NCI-H146 (cell line): ENCODE measurements around the gene NAGS.
"Not testable (repeated sequence)": the region's sequence is repeated elsewhere in the genome, so short reads cannot be mapped to it uniquely, and the experiment has no call there.

Experiments used
- DNase-seq: peaks from one replicate; lab custom pipeline; 2025; lab: John Stamatoyannopoulos, UW

NAGS gene

GRCh38 chr17:43984521-43984920 lies 19.9 kb upstream of the NAGS start:
- DNase-seq, result no peak

DNA sequence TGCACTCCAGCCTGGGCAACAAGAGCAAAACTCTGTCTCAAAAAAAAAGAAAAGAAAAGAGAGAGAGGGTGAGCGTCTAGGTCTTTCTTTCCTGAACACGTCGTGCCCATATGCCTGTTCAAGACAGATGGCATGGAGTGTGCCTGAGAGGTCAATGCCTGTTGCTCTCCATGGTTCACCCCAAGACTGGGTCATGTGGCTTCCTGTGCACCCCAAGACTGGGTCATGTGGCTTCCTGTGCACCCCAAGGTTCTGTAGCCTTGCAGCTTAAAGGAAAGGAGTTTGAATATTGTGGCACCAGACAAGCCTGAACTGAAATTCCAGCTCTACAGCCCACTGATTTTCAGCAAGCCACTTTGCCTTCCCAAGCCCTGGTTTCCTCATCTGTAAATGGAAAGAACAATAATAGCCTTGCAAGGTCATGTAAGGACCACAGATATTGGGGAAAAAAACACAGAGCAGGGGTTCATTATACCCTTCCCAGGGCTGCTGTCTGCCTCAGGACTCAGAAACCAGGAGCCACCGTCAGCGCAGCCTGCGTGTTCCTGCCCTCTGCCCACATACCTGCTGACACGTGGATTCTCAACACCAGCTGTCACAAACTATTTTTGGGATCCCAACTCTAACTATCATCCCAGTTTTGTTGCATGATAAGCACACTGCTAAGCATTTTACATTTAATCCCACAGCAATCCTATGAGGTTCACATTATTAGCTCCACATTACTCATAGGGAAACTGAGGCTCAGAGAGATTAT lies 18.0 kb upstream of the NAGS start:
- DNase-seq, result no peak

DNA sequence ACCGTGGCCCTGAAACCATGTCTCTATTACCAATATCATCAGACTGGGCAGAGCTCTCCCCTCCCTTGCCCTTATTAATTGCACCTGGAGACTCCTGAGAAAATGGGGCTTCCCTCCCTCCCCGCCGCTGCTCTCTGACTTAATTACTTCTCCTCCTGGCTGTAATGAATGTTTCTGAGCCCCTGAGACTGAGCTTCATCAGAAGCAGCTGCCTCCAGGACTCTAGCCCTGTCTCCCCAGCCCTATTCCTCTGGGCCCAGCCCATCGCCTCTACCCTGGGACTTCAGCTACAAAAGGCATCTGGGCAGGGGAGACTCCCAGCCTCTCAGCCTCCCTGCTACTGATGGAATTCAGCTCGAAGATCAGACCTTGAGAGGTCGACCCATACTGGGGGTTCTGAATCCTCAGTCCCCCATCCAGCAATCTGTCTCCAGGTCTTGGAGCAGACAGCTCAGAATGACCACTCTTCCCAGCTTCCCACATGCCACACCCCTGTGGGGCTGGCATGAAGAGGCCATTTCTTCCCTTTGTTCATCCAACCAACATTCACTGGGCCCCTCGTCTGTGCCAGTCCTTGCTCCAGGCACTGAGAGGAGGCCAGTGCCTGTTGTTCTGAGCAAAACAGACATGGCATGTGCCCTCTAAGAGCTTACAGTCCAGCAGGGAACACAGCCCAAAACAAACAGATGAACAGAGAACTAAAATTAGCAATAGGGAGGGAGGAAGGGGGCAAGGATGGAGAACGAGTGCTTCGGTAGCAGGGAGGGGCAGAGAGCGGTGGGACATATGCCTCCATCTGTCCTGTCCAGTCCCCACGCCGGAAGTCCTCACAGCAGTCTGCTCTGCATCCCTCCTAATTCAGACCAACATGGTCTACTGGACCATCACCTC lies 17.0 kb upstream of the NAGS start:
- no peak for DNase-seq

- no peak for DNase-seq
Observed at GRCh38 chr17:43988301-43988700, 16.1 kb upstream of the NAGS start.

- DNase-seq, result no peak
Observed at GRCh38 chr17:43992641-43993040, 11.8 kb upstream of the NAGS start.

- DNase-seq, result peak; percentile 41
Observed at GRCh38 chr17:43994272-43995149, 9.9 kb upstream of the NAGS start.

GRCh38 chr17:43995150-43995471 lies 9.3 kb upstream of the NAGS start:
- no peak for DNase-seq

DNA sequence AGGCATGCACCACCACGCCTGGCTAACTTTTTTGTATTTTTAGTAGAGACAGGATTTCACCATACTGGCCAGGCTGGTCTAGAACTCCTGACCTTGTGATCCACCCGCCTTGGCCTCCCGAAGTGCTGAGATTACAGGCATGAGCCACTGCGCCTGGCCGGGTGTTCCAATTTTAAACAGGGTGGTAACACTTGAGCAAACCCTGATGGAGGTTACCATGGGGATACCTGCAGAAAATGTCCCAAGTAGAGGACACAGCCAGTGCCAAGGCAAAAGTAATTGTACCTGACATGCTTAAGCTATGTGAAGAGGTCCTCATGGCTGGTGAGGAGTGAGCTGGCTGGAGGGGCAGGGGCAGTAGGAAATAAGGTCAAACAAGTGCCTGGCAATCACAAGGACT lies 7.2 kb upstream of the NAGS start:
- not testable (repeated sequence) for DNase-seq

GRCh38 chr17:43998552-43998951 lies 5.9 kb upstream of the NAGS start:
- DNase-seq, result no peak

DNA sequence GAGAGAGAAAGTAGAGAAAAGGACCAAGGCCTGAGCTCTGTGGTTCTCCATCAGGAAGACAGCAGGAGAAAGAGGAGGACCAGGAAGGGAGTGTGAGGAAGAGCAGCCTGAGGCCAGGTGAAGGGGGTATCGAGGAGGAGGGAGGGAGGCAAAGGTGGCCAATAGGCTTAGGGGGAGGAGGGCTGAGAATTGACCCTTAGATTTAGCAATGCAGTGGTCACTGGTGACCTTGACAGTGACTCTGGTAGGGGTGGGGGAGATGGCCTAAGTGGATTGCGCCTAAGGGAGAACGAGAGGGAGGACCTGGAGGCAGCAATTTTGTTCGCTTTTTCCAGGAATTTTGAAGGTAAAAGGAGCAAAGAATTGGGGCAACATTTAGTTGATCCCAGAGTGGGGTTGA lies 5.4 kb upstream of the NAGS start:
- DNase-seq, result no peak

DNA sequence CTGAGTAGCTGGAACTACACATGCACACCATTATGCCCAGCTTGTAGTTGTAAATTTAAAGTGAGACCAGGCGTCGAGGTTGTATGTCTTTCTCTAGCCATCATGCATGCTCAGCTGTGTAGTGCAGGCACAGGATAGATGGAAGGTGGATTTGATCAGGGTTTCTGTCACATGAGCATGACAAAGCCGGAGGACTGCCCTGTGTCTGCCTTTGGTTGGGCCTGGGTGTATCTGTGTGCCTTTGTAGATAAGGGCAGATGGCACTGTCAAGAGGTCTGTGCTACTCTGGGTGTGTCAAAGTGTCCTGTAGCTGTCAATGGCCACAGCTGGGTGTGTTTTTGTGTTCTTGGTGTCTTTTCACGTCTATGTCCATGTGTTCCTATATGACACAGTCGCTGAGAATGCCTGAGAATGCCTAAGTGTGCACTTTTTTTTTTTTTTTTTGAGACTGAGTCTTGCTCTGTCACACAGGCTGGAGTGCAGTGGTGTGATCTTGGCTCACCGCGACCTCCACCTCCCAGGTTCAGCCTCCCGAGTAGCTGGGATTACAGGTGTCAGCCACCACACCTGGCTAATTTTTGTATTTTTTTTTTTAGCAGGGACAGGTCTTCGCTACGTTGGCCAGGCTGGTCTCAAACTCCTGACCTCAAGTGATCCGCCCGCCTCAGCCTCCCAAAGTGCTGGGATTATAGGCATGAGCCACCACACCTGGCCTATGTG lies 4.1 kb upstream of the NAGS start:
- no peak for DNase-seq

DNA sequence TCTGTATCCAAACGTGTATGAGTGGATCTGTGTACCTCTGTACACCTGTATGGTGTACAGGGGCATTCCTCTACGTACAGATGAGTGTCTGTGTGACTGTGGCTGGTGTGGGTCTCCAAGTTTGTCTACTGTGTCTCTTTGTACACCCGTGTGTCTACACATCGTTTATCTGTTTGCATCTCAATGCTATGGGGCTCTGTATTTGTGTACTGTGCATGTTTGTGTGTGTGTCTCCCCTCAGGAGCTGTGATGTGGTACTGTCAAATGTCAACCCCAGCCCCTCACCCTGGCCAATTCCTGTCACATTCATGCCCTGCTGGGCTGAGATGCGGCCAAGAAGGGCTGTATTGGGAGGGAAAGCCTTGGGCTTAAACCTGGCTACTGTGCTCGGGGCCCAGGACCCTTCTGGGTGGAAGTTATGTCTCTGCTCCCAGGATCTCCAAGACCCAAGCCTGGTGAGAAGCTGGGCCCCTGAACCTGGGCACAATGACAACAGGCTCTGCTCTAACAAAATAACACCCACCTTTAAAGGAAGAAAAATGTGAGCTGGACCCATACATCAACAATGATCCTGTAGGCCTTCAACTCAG lies 3.5 kb upstream of the NAGS start:
- DNase-seq, result no peak

DNA sequence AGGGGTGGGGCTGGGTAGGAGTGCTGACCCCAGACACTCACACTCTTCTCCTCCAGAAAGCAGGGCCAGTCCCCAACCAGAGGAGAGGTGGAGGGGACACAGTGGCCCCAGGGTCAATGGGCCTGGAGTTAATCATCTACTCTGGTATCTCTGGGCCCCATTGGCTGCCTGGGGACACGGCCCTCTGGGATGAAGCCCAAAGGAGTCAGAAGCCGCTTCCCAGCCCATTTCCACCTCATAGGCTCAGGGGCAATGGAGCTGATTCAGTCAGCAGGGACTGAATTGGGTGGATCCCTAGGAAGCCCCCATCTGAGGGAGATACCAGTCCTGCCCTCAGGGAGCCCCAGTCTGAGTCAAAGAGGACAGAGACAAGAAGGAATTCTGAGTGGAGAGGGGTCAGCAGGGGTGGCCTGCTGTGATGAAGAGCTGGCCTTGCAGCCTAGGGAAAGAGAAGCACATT lies 2.9 kb upstream of the NAGS start:
- no peak for DNase-seq

- DNase-seq, result no peak
Observed at GRCh38 chr17:44002141-44002848, 2.1 kb upstream of the NAGS start.

- DNase-seq, result peak; percentile 41
Observed at GRCh38 chr17:44004761-44005526, 522 bp downstream of the NAGS start.

DNA sequence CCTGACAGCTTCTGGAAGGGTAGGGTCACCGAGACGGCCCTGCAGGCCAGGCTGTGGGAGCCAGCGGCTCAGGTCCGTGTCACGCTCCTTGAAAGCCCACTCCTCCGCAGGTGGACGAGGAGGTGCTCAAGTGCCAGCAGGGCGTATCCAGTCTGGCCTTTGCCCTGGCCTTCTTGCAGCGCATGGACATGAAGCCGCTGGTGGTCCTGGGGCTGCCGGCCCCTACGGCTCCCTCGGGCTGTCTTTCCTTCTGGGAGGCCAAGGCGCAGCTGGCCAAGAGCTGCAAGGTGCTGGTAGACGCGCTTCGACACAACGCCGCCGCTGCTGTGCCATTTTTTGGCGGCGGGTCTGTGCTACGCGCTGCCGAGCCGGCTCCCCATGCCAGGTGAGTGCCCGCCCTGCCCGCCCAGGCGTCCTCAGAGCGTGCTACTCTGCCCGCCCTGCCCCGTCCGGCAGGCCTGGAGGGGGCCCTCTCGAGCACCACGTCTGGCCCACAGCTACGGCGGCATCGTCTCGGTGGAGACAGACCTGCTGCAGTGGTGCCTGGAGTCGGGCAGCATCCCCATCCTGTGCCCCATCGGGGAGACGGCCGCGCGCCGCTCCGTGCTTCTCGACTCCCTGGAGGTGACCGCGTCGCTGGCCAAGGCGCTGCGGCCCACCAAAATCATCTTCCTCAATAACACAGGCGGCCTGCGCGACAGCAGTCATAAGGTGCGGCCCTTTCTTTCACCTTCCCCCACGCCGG lies 1.3 kb downstream of the NAGS start:
- DNase-seq, result peak; percentile 28

GRCh38 chr17:44006272-44006597 lies 1.8 kb downstream of the NAGS start:
- no peak for DNase-seq

- DNase-seq, result peak; percentile 90
Observed at GRCh38 chr17:44006598-44007345, 2.4 kb downstream of the NAGS start.
